ENCODE data around the gene GAB2.
"Not testable (repeated sequence)": the region's sequence is repeated elsewhere in the genome, so short reads cannot be mapped to it uniquely, and the experiment has no call there.

GAB2 gene

DNA sequence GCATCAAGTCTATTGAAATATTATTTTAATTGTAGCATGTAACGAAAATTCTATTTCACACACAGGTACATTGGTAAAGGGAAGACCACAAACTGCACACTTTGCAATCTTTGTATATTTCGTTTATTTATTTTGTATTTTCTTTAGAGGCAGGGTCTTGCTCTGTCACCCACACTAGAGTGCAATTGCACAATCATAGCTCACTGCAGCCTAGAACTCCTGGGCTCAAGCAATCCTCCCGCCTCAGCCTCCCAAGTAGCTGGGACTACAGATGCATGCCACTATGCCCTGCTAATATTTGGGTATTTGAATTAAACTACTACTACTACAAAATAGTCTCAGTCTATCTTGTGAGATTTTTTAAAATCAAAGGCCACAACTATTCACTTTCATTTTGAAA is 42.7 kb downstream of the GAB2 start:
- Histone ChIP-seq H3K9me3 (replicated peaks; ENCODE audit: low read length) (no peaks in the 10 kb centered on the region), H3K4me1 (ENCODE audit: control insufficient read depth, insufficient read depth, low read length) (peaks cover 12% of the 10 kb centered on the region)

DNA sequence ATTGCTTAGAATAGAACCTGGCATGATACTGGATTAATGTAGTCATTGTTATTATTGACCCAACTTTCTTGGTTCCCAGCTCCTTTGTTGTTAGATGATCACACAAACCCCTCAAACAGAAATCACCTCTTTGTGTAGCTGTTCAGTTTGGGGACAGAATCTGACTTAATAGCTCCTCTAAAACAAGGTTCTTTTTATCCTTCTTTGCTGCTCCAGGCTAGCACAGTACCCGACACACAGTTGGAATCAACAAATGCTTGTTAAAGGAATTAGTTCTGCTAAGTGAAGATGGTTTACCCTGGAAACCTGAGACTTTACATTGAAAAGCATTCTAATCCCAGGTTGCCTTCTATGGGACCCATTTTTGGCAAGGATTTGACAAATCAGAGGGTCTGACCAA is 43.9 kb downstream of the GAB2 start:
- Histone ChIP-seq H3K27me3 (ENCODE audit: control insufficient read depth, insufficient read depth, low read length) (no peaks in the 10 kb centered on the region), H3K4me3 (ENCODE audit: low read length) (no peak overlapping the region)

More for the DNA sequence above, 42.7 kb downstream of the GAB2 start:
- Histone ChIP-seq H3K4me2 (ENCODE audit: low read length) (no peak overlapping the region), H3K36me3 (ENCODE audit: insufficient read depth, low read length) (no peaks in the 10 kb centered on the region), H3K4me3 (ENCODE audit: low read length) (no peak overlapping the region), H3K9ac (ENCODE audit: low read depth, low read length) (no peak overlapping the region), H3K27me3 (ENCODE audit: control insufficient read depth, insufficient read depth, low read length) (no peaks in the 10 kb centered on the region)

DNA sequence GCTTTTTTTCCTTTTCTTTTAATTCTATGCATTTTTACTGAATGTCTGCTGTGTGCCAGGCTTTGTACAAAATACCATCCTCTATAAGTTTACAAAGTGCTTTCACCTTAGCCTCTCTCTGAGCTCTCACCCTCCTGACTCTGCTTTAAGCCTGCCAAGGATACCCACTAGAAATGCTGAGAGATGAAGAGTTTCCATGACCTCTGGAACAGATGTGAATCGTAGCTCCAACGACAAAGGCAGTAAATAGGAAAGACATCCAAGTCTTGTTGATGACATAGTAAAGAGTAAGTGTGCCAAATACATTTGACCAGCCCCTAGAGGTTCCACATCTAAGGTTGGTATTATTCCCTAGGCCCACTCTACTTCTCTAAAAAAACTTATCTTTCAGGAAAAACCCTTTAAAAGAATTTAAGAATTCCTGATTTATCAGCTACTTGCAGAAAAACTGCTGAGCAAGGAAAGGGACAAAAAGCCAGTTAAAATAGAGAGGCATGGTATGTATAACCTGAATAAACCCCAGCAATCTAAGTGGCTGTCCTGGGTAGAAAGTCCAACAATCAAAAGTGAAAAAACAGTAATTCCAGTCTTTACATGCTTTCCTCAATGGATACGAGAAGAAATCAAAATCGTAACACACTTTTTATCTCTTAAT is 45.4 kb downstream of the GAB2 start:
- H3K9ac ChIP-seq (ENCODE audit: low read depth, low read length), result no peak overlapping the region
- no peak overlapping the region for H3K4me2 ChIP-seq (ENCODE audit: low read length)
- peaks cover 12% of the 10 kb centered on the region for H3K4me1 ChIP-seq (ENCODE audit: control insufficient read depth, insufficient read depth, low read length)
- H3K27me3 ChIP-seq (ENCODE audit: control insufficient read depth, insufficient read depth, low read length), result no peaks in the 10 kb centered on the region
- no peak overlapping the region for H3K4me3 ChIP-seq (ENCODE audit: low read length)
- no peaks in the 10 kb centered on the region for H3K9me3 ChIP-seq (replicated peaks; ENCODE audit: low read length)
- H3K36me3 ChIP-seq (ENCODE audit: insufficient read depth, low read length), result no peaks in the 10 kb centered on the region

More for the DNA sequence above, 43.9 kb downstream of the GAB2 start:
- Histone ChIP-seq H3K9ac (ENCODE audit: low read depth, low read length) (no peak overlapping the region), H3K4me2 (ENCODE audit: low read length) (no peak overlapping the region), H3K36me3 (ENCODE audit: insufficient read depth, low read length) (no peaks in the 10 kb centered on the region), H3K9me3 (replicated peaks; ENCODE audit: low read length) (no peaks in the 10 kb centered on the region), H3K4me1 (ENCODE audit: control insufficient read depth, insufficient read depth, low read length) (peaks cover 12% of the 10 kb centered on the region)

DNA sequence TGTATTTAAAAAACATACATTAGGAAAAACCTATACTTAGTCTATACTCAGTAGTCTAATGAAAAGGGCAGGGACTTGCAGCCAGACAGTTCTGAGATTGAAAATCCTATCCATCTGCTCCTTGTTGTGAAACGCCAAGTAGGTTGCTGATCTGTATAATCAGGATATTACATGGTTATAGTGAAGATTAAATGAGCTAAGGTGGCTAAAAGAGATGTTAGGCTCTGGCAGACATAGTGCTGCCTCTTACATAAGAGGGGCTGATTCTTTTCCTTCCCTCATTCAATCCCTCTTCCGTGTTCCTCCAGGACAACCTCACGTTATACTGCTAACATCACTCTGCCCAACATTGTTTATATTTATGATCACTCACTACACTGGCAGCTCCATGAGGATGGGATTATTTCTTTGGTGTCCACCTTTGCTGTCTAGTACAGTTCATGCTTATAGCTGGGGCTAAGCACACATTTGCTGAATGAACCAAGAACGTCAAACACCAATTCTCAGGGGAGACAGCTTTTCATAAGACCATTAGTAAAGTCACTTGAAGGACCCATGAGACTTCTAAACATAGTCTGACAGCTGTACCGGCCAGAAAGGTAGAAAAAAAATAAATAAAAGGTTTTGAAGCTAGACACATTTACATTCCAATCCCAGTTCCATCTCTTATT is 46.3 kb downstream of the GAB2 start:
- Histone ChIP-seq H3K9me3 (replicated peaks; ENCODE audit: low read length) (no peaks in the 10 kb centered on the region), H3K4me2 (ENCODE audit: low read length) (peak overlapping the region; percentile 42), H3K9ac (ENCODE audit: low read depth, low read length) (no peak overlapping the region), H3K4me1 (ENCODE audit: control insufficient read depth, insufficient read depth, low read length) (peaks cover 12% of the 10 kb centered on the region), H3K27me3 (ENCODE audit: control insufficient read depth, insufficient read depth, low read length) (no peaks in the 10 kb centered on the region), H3K36me3 (ENCODE audit: insufficient read depth, low read length) (no peaks in the 10 kb centered on the region), H3K4me3 (ENCODE audit: low read length) (no peak overlapping the region)

DNA sequence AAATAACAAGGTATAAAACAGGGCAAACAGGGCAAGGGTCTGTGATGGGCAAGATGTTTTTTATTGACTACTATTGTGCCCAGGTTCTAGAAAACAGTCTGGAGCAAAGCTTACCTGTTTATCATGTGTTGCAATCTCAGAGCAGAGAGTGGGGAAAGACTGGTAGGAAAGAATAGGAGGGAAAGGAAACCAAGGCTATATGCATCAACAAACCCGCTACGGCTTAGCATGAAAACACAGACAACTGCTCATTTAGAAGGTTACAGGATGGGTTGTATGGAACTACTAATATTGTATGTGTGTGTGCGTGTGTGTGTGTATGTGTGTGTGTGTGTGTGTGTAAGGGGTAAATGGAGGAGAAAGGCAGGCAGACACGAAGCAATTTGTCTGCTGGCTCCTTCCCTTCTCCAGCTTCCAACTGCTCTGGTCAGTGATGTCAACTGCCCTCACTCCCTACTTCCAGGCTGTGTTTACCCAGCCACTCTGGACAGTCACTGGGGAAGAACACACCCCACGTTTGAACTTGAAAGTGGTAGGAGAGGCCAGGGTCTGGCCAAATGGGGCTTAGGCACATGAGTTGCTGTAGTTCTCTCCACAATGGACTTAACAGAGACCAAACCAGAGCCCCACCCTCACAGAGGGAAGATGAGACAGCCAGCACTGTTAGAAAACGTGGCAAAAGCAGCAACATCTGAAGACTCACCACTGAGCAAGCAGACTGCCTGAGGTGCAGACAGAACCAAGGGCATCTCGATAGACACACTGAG is 47.0 kb downstream of the GAB2 start:
- Histone ChIP-seq H3K36me3 (ENCODE audit: insufficient read depth, low read length) (no peaks in the 10 kb centered on the region), H3K4me1 (ENCODE audit: control insufficient read depth, insufficient read depth, low read length) (peaks cover 17% of the 10 kb centered on the region), H3K27me3 (ENCODE audit: control insufficient read depth, insufficient read depth, low read length) (no peaks in the 10 kb centered on the region), H3K4me3 (ENCODE audit: low read length) (no peak overlapping the region), H3K4me2 (ENCODE audit: low read length) (peak overlapping the region; percentile 42), H3K9me3 (replicated peaks; ENCODE audit: low read length) (no peaks in the 10 kb centered on the region), H3K9ac (ENCODE audit: low read depth, low read length) (no peak overlapping the region)

DNA sequence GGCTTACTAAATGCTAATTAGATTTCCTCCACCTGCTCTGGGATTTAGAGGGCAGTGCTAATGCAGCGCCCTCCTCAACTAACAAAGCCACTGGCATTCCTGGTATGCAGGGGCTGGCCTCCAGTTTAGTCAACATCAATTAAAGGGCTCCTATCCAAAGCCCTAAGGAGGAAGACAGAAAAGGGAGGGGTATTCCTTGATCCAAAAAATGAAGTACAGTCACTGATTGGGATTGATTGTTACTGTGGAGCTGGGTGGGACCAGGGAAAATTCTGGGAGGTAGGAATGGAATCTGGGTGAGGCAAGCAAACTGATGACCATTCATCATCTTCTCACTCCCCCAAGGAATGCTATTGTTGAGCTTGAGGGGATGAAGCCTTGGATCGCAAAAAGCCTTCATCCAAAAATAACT is 52.2 kb downstream of the GAB2 start:
- Histone ChIP-seq H3K4me2 (ENCODE audit: low read length) (no peak overlapping the region), H3K4me3 (ENCODE audit: low read length) (no peak overlapping the region), H3K27me3 (ENCODE audit: control insufficient read depth, insufficient read depth, low read length) (no peaks in the 10 kb centered on the region), H3K4me1 (ENCODE audit: control insufficient read depth, insufficient read depth, low read length) (peaks cover 12% of the 10 kb centered on the region), H3K9me3 (replicated peaks; ENCODE audit: low read length) (no peaks in the 10 kb centered on the region), H3K9ac (ENCODE audit: low read depth, low read length) (no peak overlapping the region), H3K36me3 (ENCODE audit: insufficient read depth, low read length) (no peaks in the 10 kb centered on the region)

DNA sequence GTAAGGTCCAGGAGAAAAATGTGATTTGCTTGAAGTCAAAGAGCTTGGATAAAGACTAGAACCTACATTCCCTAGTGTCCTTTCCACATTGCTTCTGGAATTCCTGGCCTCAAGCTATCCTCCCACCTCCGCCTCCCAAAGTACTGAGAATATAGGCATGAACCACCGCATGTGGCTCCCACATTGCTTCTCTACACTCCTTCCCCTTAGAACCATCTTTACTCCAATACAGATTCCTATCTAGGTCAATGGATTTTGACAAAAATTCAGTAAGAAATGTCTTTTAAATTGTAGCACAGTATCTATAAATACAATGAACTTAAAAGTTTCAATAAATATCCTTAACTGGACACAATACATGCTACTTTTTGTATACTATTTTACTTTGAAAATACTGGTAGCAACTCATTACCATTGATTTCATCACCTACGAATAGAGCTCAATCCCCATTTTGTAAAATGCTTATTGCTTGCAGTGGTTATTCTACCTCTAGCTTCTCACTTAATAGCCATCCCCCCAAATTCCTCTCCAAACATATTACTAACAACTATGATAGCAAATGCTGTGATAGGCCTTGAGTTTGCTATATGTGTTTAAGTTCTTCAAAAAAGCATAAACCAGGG is 53.4 kb downstream of the GAB2 start:
- Histone ChIP-seq H3K4me1 (ENCODE audit: control insufficient read depth, insufficient read depth, low read length) (peaks cover 21% of the 10 kb centered on the region), H3K27me3 (ENCODE audit: control insufficient read depth, insufficient read depth, low read length) (no peaks in the 10 kb centered on the region), H3K36me3 (ENCODE audit: insufficient read depth, low read length) (no peaks in the 10 kb centered on the region), H3K4me2 (ENCODE audit: low read length) (no peak overlapping the region), H3K9ac (ENCODE audit: low read depth, low read length) (no peak overlapping the region), H3K9me3 (replicated peaks; ENCODE audit: low read length) (no peaks in the 10 kb centered on the region), H3K4me3 (ENCODE audit: low read length) (no peak overlapping the region)

DNA sequence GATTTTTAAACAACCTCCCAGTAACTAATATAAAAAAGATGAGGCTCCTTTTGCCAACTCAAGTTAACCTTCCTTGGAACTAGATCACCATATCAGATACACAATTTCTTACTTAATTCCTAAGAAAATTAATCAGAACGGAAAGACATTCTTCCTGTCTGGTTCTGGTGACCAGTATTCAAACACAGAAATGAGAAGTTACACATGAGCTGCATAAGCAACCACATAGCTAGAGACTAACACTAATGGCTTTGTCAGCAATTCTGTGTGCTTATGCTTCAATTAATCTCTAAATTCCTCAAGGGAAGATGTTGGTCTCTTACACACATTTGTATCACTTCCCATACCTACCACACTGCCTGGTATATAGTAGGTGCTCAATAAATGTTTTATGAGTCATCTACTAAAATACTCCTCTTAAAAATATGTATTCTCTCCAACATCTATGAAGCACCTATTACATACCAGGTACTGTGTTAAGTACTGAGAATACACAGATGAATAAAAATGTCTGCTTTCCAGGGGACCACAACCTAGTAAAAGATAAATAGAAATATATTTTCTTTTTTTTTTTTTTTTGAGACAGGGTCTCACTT is 54.5 kb downstream of the GAB2 start:
- H3K4me1 ChIP-seq (ENCODE audit: control insufficient read depth, insufficient read depth, low read length), result peaks cover 23% of the 10 kb centered on the region
- H3K9ac ChIP-seq (ENCODE audit: low read depth, low read length), result no peak overlapping the region
- H3K27me3 ChIP-seq (ENCODE audit: control insufficient read depth, insufficient read depth, low read length), result no peaks in the 10 kb centered on the region
- no peak overlapping the region for H3K4me2 ChIP-seq (ENCODE audit: low read length)
- H3K9me3 ChIP-seq (replicated peaks; ENCODE audit: low read length), result no peaks in the 10 kb centered on the region
- H3K4me3 ChIP-seq (ENCODE audit: low read length), result no peak overlapping the region
- H3K36me3 ChIP-seq (ENCODE audit: insufficient read depth, low read length), result no peaks in the 10 kb centered on the region

DNA sequence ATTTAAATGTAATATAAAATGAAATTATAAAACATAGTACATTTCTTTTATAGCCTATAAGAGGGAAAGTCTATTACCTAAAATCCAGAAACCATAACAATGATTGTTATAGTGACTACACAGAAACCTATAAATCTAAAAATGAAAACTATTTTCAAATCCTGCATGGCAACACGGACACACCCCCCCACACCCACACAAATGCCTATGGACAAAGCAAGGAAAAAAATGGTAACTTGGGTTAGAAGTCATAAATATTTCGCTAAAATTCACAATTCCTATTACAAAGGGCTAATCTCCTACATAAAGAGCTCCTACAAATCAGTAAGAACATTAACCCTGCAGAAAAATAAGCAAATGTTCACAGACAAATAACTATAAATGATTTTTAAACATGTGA is 56.4 kb downstream of the GAB2 start:
- peaks cover 23% of the 10 kb centered on the region for H3K4me1 ChIP-seq (ENCODE audit: control insufficient read depth, insufficient read depth, low read length)
- no peak overlapping the region for H3K9ac ChIP-seq (ENCODE audit: low read depth, low read length)
- no peak overlapping the region for H3K4me3 ChIP-seq (ENCODE audit: low read length)
- no peaks in the 10 kb centered on the region for H3K36me3 ChIP-seq (ENCODE audit: insufficient read depth, low read length)
- H3K4me2 ChIP-seq (ENCODE audit: low read length), result no peak overlapping the region
- H3K9me3 ChIP-seq (replicated peaks; ENCODE audit: low read length), result no peaks in the 10 kb centered on the region
- no peaks in the 10 kb centered on the region for H3K27me3 ChIP-seq (ENCODE audit: control insufficient read depth, insufficient read depth, low read length)

DNA sequence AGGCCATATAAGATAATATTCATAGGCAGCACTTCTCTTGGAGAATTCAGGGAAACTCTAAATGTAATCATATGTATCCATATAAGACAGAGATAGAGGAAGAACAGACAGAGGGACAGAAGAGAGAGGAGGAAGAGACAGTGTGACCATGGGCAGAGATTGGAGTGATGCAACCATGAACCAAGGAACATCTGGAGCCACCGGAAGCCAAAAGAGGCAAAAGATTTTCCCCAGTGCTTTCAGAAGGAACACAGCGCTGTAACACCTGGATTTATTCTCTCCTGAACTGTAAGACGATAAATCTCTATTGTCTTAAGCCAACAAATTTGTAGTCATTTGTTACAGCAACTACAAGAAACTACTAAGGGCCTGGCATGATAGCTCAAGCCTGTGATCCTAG is 57.7 kb downstream of the GAB2 start:
- Histone ChIP-seq H3K4me1 (ENCODE audit: control insufficient read depth, insufficient read depth, low read length) (peaks cover 11% of the 10 kb centered on the region), H3K9me3 (replicated peaks; ENCODE audit: low read length) (no peaks in the 10 kb centered on the region), H3K27me3 (ENCODE audit: control insufficient read depth, insufficient read depth, low read length) (no peaks in the 10 kb centered on the region), H3K9ac (ENCODE audit: low read depth, low read length) (no peak overlapping the region), H3K4me2 (ENCODE audit: low read length) (no peak overlapping the region), H3K4me3 (ENCODE audit: low read length) (no peak overlapping the region), H3K36me3 (ENCODE audit: insufficient read depth, low read length) (no peaks in the 10 kb centered on the region)

DNA sequence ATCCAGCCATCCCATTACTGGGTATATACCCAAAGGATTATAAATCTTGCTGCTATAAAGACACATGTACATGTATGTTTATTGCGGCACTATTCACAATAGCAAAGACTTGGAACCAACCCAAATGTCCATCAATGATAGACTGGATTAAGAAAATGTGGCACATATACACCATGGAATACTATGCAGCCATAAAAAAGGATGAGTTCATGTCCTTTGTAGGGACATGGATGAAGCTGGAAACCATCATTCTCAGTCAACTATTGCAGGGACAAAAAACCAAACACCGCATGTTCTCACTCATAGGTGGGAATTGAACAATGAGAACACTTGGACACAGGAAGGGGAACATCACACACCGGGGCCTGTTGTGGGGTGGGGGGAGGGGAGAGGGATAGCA is 59.7 kb downstream of the GAB2 start:
- H3K36me3 ChIP-seq (ENCODE audit: insufficient read depth, low read length); H3K9ac ChIP-seq (ENCODE audit: low read depth, low read length); H3K4me3 ChIP-seq (ENCODE audit: low read length); H3K9me3 ChIP-seq (replicated peaks; ENCODE audit: low read length); H3K4me2 ChIP-seq (ENCODE audit: low read length); H3K27me3 ChIP-seq (ENCODE audit: control insufficient read depth, insufficient read depth, low read length): not testable (repeated sequence)
- H3K4me1 ChIP-seq (ENCODE audit: control insufficient read depth, insufficient read depth, low read length), result peaks cover 11% of the 10 kb centered on the region
